Motor neuron (in vitro differentiated cells): ENCODE results near the gene RNF25. TPM values are rescaled to one million over a fixed set of nuclear protein-coding genes. Genes with fewer than 3 reads are reported as not detected.

Experiments used
- ATAC-seq, 8 experiments: fragments of 200-7000 bp; cut with Tn5 transposase; replicated peaks in 6 of 8; 2 replicates each; pipeline ENCODE4 v1.8.0; 2021; ENCODE audit warnings: mild to moderate bottlenecking in 8 of 8, moderate library complexity in 8 of 8
- H3K27ac ChIP-seq, 2 donors: fragments of 250-450 bp; sonication (Bioruptor Pico); 2 replicates each; pipeline ENCODE4 v1.9.0; 2021; ENCODE audit warnings: antibody characterized with exemption in 2 of 2, mild to moderate bottlenecking in 2 of 2, moderate library complexity in 1 of 2
- H3K4me1 ChIP-seq, 2 donors: fragments of 250-450 bp; sonication (Bioruptor Pico); replicated peaks in 1 of 2; 2 replicates each; pipeline ENCODE4 v1.6.1; 2021; ENCODE audit warnings: antibody characterized with exemption in 2 of 2, mild to moderate bottlenecking in 2 of 2, moderate library complexity in 1 of 2
- H3K4me3 ChIP-seq, 5 donors: fragments of 250-450 bp; sonication (Bioruptor Pico); 2 replicates each; pipeline ENCODE4 v1.9.0; 2021; ENCODE audit warnings: antibody characterized with exemption in 5 of 5, mild to moderate bottlenecking in 5 of 5, moderate library complexity in 4 of 5
- WGBS, 10 experiments: fragments of 450-650 bp; shearing (Covaris generic); methylation state at CpG; one replicate each; pipeline ENCODE4 v1.0.0; 2022; 5-methylcytosine and 5-hydroxymethylcytosine counted together
- in situ Hi-C, 9 experiments: fragments of 400-800 bp; cut with MboI; loops; one replicate each; pipeline ENCODE4 v1.15.0; 2021; ENCODE audit warnings: low sequenced_read_pairs in 9 of 9, low pct_unique_long_range_greater_than_20kb in 2 of 9; ENCODE audit not compliant: unreplicated experiment in 9 of 9
- total RNA-seq, 8 experiments: library from RNA; unstranded; fragments of 300-600 nt; gene quantifications; 2 replicates each; pipeline versions ENCODE4 v1.2.3 to v1.2.4, GENCODE V29; 2022

The RNF25 gene
- total RNA-seq, 8 experiments from 2014 or later, result 20.9 to 37.9 (median 28.7) TPM

DNA sequence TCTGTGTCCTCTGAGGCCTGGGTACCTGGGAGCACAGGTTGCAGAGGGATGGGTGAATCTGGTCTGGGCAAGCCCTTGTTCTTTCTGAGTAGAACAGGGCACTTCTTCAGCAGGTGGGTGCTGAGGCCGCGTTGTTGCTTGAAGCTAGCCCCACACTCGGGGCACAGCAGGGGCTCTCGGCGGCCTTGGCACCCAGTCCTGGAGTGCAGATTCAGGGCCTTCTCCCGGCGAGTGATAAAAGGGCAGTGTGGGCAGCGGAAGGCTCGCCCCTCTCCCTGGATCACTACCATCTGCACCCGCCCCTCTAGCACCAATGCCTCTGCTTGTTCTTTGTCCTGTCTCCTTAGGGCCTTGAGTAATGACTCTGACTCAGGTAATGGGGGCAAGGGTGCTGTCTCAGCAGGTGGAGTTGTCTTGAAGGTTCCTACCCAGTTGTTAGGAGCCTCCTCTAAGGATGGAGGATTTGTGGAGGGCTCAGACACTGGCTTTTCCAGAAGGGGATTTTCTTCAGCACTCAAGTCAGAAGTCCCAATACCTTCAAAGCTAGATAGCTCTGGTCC, 28.0 kb downstream of the RNF25 start:
- in situ Hi-C loops, result loop anchor here in 1 of 9 experiments (25.0 kb wide), 1 partner anchor 232 kb away; the partner anchor contains the start of gene VIL1
- Histone ChIP-seq H3K4me1 (no peaks in the 10 kb centered on the region), H3K27ac (no peak overlapping the region), H3K4me3 (no peak overlapping the region)
- ATAC-seq, result peak in 4 of 8 experiments; percentile 5 to 19 (median 11)
- 85 to 100% methylated on average over 1 to 4 of the region's 10 CpGs; no CpG with 5 or more reads in 8 of the 10 experiments for WGBS, 10 experiments

DNA sequence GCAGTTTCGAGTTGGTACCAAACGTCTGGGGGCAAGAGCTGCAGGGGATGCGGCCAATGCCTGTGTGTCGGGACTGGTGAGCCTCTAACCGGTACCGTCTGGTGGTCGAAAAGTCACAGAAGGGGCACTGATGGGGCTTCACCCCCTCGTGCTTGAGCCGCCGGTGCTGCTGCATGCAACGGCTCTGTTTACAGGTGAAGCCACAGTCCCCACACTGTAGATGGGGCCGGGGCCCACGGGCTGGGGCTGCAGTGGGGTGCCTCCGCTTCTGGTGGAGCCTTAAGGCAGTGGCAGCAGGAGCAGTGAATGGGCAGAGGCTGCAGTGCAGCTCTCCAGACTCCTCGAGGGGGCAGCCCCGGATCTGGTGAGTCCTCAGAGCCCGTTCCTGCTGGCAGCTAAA, 29.0 kb downstream of the RNF25 start:
- peak in 4 of 8 experiments; percentile 6 to 20 (median 16) for ATAC-seq
- Histone ChIP-seq H3K27ac (no peak overlapping the region), H3K4me1 (no peaks in the 10 kb centered on the region), H3K4me3 (no peak overlapping the region)
- in situ Hi-C loops, result loop anchor here in 1 of 9 experiments (25.0 kb wide), 1 partner anchor 230 kb away; the partner anchor contains the start of gene VIL1
- 96 to 100% methylated on average over 4 to 7 of the region's 17 CpGs; no CpG with 5 or more reads in 8 of the 10 experiments for WGBS, 10 experiments

DNA sequence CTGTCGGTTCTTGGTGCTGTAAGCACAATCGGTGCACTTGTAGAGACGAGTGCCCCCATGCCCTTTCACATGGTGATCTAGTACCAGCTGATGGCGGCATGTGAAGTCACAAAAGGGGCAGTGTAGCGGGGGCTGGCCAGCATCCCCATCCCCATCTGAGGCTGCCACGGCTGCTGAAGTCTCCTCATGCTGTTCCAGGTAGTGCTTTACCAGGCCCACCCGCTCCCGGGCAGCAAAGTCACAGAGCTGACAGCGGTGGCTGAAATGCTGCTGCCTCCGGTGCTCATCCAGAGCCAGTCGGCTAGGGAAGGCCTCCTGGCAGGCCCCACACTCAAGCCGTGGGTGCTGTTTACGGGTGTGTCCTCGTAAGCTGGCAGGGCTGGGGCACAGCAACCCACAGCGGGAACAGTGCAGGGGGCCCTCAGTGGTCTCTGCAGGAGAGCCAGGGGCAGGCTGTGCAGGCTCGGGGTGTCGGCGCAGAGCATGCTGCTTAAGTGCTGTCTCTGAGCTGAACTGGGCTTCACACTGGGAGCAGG, 29.6 kb downstream of the RNF25 start:
- no peak for ATAC-seq
- no peaks in the 10 kb centered on the region for H3K4me1 ChIP-seq
- in situ Hi-C loops, result loop anchor here in 1 of 9 experiments (25.0 kb wide), 1 partner anchor 230 kb away; the partner anchor contains the start of gene VIL1

DNA sequence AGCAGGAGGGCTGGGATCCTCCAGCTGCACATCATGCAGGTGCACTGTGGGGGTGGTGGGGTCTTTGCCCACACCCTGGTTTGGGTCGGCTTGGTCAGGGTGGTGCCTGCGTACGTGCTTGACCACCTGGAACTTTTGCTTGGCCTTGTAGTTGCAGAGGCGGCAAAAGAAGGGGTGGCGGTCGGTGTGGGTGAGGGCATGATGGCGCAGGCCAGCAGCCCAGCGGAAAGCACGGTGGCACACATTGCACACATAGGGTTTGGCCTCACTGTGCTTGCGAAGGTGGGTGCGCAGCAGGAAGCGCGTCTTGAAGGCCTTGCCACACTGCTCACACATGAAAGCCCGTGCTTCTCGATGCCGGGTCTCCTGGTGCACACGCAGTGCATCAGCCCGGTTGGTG, 33.4 kb downstream of the RNF25 start:
- WGBS, 10 experiments, result 89 to 100% (median 99%) methylated on average over 1 to 9 of the region's 18 CpGs; no CpG with 5 or more reads in 4 of the 10 experiments
- ATAC-seq, result peak in 1 of 8 experiments; percentile 16
- H3K27ac ChIP-seq, result no peak overlapping the region
- H3K4me3 ChIP-seq, result no peak overlapping the region
- in situ Hi-C loops, result loop anchor here in 1 of 9 experiments (25.0 kb wide), 1 partner anchor 226 kb away; the partner anchor contains the start of gene VIL1
- no peaks in the 10 kb centered on the region for H3K4me1 ChIP-seq

More for the DNA sequence above, 29.6 kb downstream of the RNF25 start:
- no peak overlapping the region for H3K27ac ChIP-seq
- H3K4me3 ChIP-seq, result no peak overlapping the region
- WGBS, 10 experiments, result 92 to 100% methylated on average over 1 to 4 of the region's 18 CpGs; no CpG with 5 or more reads in 8 of the 10 experiments

DNA sequence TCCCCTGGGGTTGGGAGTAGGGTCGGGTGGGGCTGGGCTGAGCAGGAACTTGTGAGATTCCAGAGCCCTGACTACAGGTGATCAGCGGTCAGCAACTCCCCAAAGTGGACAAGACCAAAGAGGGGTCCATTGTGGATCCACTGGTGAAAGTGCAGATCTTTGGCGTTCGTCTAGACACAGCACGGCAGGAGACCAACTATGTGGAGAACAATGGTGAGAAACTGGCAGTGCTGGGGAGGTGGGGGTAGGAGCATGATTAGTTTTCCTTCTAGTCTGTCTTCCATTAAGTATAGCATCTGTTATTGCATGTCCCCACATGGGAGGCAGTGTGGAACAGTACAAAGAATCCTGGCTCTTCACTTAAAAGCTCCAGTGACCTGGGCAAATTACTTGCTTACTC, 36.1 kb downstream of the RNF25 start:
- Histone ChIP-seq H3K4me3 (no peak overlapping the region), H3K27ac (no peak overlapping the region), H3K4me1 (no peaks in the 10 kb centered on the region)
- in situ Hi-C loops, result loop anchor here in 1 of 9 experiments (25.0 kb wide), 1 partner anchor 223 kb away; the partner anchor contains the start of gene VIL1
- 60 to 100% (median 91%) methylated on average over 1 to 5 of the region's 5 CpGs; no CpG with 5 or more reads in 6 of the 10 experiments for WGBS, 10 experiments
- ATAC-seq, result no peak

DNA sequence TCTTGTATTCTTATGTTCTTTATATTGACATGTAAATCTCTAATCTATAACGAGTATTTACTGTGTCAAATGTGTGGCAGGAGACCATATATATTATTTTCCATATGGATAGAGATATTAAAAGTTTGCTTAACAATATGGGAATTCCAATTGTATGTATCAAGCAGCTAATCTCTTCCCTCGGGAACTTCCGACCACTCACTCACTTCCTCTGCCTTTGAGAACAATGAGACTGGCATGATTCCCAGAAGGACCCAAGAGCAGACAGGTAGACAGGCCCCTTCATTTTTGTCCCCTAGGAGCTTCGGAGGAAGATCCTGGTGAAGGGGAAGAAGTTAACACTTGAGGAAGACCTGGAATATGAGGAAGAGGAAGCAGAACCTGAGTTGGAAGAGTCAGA, 40.0 kb downstream of the RNF25 start:
- in situ Hi-C loops, result loop anchor here in 1 of 9 experiments (25.0 kb wide), 1 partner anchor 220 kb away; the partner anchor contains the start of gene VIL1
- Histone ChIP-seq H3K27ac (no peak overlapping the region), H3K4me1 (no peaks in the 10 kb centered on the region), H3K4me3 (no peak overlapping the region)
- 39 to 100% (median 80%) methylated on average over 3 to 4 of the region's 4 CpGs; no CpG with 5 or more reads in 3 of the 10 experiments for WGBS, 10 experiments
- no peak for ATAC-seq

DNA sequence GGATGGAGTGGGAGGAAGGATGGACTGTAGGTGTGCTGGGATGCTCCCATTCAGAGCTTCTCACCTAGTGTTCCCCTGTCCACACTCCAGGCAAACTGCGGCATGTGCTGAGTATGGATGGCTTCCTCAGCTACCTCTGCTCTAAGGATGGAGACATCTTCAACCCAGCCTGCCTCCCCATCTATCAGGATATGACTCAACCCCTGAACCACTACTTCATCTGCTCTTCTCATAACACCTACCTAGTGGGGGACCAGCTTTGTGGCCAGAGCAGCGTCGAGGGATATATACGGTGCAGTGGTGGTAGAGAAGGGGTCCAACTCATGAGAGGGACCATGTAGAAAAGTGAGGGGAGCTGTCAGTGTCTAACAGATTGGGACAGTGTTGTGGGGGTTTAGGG, 43.9 kb downstream of the RNF25 start:
- in situ Hi-C loops, result loop anchor here in 1 of 9 experiments (25.0 kb wide), 1 partner anchor 216 kb away; the partner anchor contains the start of gene VIL1
- no peak overlapping the region for H3K27ac ChIP-seq
- no peaks in the 10 kb centered on the region for H3K4me1 ChIP-seq
- 100% methylated on average over 1 of the region's 4 CpGs; no CpG with 5 or more reads in 9 of the 10 experiments for WGBS, 10 experiments
- H3K4me3 ChIP-seq, result no peak overlapping the region
- ATAC-seq, result no peak

DNA sequence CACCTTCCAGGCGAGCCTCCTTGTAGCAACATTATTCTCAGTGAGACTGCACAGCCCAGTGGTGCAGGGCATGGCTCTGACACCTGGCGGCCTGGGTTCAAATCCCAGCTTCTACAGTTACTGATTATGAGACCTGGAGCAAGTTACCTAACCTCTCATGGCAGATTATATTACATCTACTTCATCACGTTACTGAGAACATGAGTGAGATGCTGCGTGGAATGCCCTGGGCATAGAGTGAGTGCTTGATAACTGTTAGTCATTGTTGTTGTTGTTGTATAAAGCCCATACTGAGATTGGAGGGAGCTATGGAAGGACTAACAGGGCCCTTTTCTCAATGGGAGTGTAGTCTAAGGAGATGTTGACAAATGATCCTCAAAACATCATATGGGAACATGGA, 45.4 kb downstream of the RNF25 start:
- Histone ChIP-seq H3K27ac (no peak overlapping the region), H3K4me1 (no peaks in the 10 kb centered on the region), H3K4me3 (no peak overlapping the region)
- 57 to 100% (median 79%) methylated on average over 1 to 4 of the region's 4 CpGs; no CpG with 5 or more reads in 4 of the 10 experiments for WGBS, 10 experiments
- in situ Hi-C loops, result loop anchor here in 1 of 9 experiments (25.0 kb wide), 1 partner anchor 214 kb away; the partner anchor contains the start of gene VIL1
- no peak for ATAC-seq

DNA sequence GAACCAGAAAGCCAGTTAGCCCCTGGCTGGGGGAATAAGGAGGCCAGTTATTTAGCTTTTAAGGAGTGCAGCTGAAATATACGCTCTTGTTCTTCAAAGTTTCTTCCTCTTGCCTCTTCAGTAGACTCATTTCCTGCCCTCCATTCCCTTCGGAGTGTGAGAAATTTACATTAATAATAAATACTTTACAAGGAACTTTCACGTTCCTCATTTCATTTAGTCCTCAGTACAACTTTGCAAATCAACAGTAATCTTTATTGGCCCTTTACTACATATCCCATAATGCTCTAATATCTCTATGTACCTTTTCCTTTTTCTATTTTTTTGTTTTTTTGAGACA, 48.5 kb downstream of the RNF25 start:
- no peak for ATAC-seq
- 62 to 100% (median 75%) methylated on average over 2 to 3 of the region's 3 CpGs for WGBS, 10 experiments
- no peak overlapping the region for H3K27ac ChIP-seq
- no peak overlapping the region for H3K4me3 ChIP-seq
- no peaks in the 10 kb centered on the region for H3K4me1 ChIP-seq
- in situ Hi-C loops, result no loop called here

DNA sequence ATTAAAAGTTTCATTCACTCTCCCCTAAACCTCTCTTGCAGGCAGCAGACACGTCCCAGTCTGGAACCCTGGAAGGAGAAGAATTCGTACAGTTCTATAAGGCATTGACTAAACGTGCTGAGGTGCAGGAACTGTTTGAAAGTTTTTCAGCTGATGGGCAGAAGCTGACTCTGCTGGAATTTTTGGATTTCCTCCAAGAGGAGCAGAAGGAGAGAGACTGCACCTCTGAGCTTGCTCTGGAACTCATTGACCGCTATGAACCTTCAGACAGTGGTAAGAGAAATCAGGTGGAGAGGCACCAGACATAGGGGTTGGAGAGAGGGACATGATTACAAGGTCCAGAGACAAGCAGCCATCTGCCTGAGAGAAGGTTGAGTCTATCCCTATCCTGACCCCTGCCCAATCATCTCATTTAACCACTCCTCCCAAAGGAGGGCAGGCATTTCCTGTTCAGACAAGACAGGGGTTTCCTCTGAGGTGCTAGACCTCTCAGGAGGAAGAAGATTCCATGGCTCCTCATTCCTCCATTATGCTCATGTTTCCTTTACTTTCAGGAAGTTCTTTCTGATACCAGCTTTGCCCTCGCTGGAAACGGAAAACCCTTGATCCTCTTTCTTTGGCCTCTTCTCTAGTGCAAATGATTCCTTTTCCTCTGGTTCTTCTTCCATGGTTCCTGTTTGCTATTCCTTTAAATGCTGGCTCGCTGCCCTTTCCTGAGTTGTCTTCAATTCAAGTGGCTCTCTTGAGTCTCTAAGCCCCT, 49.0 kb downstream of the RNF25 start:
- no peaks in the 10 kb centered on the region for H3K4me1 ChIP-seq
- ATAC-seq, result no peak
- in situ Hi-C loops, result no loop called here
- WGBS, 10 experiments, result 58 to 100% (median 83%) methylated on average over 1 to 7 of the region's 7 CpGs; no CpG with 5 or more reads in 1 of the 10 experiments
- H3K4me3 ChIP-seq, result no peak overlapping the region
- H3K27ac ChIP-seq, result no peak overlapping the region

DNA sequence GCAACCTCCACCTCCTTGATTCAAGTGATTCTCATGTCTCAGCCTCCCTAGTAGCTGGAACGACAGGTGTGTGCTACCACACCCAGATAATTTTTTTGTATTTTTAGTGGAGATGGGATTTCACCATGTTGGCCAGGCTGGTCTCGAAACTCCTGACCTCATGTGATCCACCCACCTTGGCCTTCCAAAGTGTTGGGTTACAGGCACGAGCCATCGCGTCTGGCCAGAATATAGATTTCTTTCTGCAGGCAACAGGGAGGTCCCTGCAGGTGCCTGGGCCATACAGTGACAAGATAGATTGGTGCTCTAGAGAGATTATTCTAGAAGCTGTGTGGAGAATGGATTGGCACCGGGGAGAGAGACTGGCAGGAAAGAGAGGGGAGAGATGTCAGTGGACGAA, 50.8 kb downstream of the RNF25 start:
- H3K4me3 ChIP-seq, result no peak overlapping the region
- 57 to 100% (median 67%) methylated on average over 1 to 5 of the region's 7 CpGs; no CpG with 5 or more reads in 1 of the 10 experiments for WGBS, 10 experiments
- in situ Hi-C loops, result no loop called here
- no peak for ATAC-seq
- no peak overlapping the region for H3K27ac ChIP-seq
- H3K4me1 ChIP-seq, result no peaks in the 10 kb centered on the region

DNA sequence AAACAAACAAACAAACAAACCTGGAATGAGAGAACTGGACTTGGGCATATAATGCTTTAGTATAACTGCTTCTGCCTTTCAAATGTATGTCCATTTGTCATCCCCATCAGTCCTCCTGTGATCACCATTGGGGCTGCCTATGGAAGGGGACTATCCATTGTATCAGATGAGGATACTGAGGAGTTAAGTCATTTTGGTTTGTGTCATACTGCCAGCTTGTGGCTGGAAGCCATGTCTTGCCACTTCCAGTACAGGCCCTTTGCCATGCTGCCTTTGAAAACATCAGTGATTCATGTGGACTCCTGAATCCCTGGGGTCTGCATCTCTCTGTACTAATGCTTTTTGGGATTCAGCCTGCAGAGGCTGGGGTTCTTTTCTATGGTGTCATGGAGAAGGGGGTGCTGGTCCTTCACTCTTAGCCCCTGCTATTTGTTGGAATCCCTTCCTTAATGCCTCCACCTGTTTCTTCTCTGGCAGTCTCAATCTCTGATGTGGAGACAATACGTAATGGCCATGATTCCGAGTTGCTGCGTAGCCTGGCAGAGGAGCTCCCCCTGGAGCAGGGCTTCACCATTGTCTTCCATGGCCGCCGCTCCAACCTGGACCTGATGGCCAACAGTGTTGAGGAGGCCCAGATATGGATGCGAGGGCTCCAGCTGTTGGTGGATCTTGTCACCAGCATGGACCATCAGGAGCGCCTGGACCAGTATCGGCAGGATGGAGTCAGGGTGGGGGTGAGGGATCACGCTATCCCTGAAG, 53.5 kb downstream of the RNF25 start:
- ATAC-seq, result peak in 1 of 8 experiments; percentile 34
- in situ Hi-C loops, result no loop called here
- WGBS, 10 experiments, result 50 to 100% (median 96%) methylated on average over 1 to 7 of the region's 9 CpGs; no CpG with 5 or more reads in 3 of the 10 experiments
- Histone ChIP-seq H3K4me1 (no peaks in the 10 kb centered on the region), H3K27ac (no peak overlapping the region), H3K4me3 (no peak overlapping the region)
